A673 (cell line): ENCODE data around the gene RGPD3.

Source experiments
- EZH2 ChIP-seq: fragments of 200-600 bp; sonication (generic); IDR thresholded peaks from 2 replicates; pipeline ENCODE4 v1.6.1; 2017; ENCODE audit warnings: borderline replicate concordance, low read depth, mild to moderate bottlenecking, mixed read lengths, antibody characterized with exemption, low read length; ENCODE audit not compliant: poor library complexity, severe bottlenecking
- TF ChIP-seq, protein P1 (sequence below): fragments of 300-800, 200-600 bp; sonication (generic); conservative IDR thresholded peaks from 2 replicates; pipeline ENCODE4 v1.5.1; 2017; ENCODE audit warnings: low read depth, mild to moderate bottlenecking, antibody characterized with exemption, low read length, moderate library complexity, mixed read lengths

DNA sequence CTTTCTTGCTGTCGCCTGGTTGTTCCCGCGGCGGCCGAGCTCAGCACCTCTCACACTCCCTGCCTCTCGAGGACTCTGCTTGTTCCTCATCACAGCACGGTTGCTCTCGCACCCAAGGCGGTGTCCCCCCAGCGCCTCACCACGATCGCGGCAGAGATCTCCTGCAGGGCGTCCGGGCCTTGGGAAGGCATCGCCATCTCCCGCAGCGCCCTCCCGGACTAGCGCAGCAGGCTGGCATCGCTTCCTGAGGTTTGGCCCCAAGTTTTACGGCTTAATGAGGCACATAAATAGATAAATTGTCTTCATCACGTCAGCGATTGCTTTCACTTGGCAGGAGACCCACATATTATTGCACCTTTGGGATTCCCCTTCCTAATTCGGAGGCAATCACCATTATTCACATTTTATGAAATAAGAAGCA, 125.4 kb downstream of the RGPD3 start:
- TF ChIP-seq, protein P1, sequence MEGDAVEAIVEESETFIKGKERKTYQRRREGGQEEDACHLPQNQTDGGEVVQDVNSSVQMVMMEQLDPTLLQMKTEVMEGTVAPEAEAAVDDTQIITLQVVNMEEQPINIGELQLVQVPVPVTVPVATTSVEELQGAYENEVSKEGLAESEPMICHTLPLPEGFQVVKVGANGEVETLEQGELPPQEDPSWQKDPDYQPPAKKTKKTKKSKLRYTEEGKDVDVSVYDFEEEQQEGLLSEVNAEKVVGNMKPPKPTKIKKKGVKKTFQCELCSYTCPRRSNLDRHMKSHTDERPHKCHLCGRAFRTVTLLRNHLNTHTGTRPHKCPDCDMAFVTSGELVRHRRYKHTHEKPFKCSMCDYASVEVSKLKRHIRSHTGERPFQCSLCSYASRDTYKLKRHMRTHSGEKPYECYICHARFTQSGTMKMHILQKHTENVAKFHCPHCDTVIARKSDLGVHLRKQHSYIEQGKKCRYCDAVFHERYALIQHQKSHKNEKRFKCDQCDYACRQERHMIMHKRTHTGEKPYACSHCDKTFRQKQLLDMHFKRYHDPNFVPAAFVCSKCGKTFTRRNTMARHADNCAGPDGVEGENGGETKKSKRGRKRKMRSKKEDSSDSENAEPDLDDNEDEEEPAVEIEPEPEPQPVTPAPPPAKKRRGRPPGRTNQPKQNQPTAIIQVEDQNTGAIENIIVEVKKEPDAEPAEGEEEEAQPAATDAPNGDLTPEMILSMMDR, result no peak
- no peak for TF ChIP-seq EZH2
